COR-L47 (cell line): Measurements from ENCODE around the gene CST1.
A peak's percentile ranks its signal among the peaks of the same experiment; 100 is the strongest.
"Not testable (repeated sequence)": the region's sequence is repeated elsewhere in the genome, so short reads cannot be mapped to it uniquely, and the experiment has no call there.

Experiments
- DNase-seq: peaks from one replicate; lab custom pipeline; 2025; lab: John Stamatoyannopoulos, UW

Gene CST1

GRCh38 chr20:23754731-23755130 lies 4.0 kb upstream of the CST1 start:
- DNase-seq, result no peak

- DNase-seq, result no peak
These were observed 2.9 kb upstream of the CST1 start for GRCh38 chr20:23753589-23753988.

GRCh38 chr20:23753194-23753548 lies 2.4 kb upstream of the CST1 start:
- DNase-seq, result no peak

- DNase-seq, result no peak
These were observed 1.9 kb upstream of the CST1 start for GRCh38 chr20:23752481-23753193.

- no peak for DNase-seq
These were observed 1.3 kb upstream of the CST1 start for GRCh38 chr20:23752019-23752418.

GRCh38 chr20:23749746-23750145 lies 989 bp downstream of the CST1 start:
- DNase-seq, result no peak

GRCh38 chr20:23748975-23749374 lies 1.8 kb downstream of the CST1 start:
- not testable (repeated sequence) for DNase-seq

GRCh38 chr20:23747551-23747950 lies 3.2 kb downstream of the CST1 start:
- peak; percentile 88 for DNase-seq

- DNase-seq, result peak; percentile 84
These were observed 3.6 kb downstream of the CST1 start for GRCh38 chr20:23747092-23747491.

GRCh38 chr20:23746321-23746720 lies 4.4 kb downstream of the CST1 start:
- DNase-seq, result no peak

- no peak for DNase-seq
These were observed 5.5 kb downstream of the CST1 start for GRCh38 chr20:23745247-23745646.

- DNase-seq, result no peak
These were observed 5.9 kb downstream of the CST1 start for GRCh38 chr20:23744817-23745216.

- not testable (repeated sequence) for DNase-seq
These were observed 15.3 kb downstream of the CST1 start for GRCh38 chr20:23735391-23735790.

- not testable (repeated sequence) for DNase-seq
These were observed 15.8 kb downstream of the CST1 start for GRCh38 chr20:23734949-23735348.

GRCh38 chr20:23734440-23734839 lies 16.3 kb downstream of the CST1 start:
- not testable (repeated sequence) for DNase-seq

- DNase-seq, result no peak
These were observed 23.7 kb downstream of the CST1 start for GRCh38 chr20:23727016-23727415.

- DNase-seq, result no peak
These were observed 25.6 kb downstream of the CST1 start for GRCh38 chr20:23725102-23725501.

GRCh38 chr20:23723659-23724307 lies 27.0 kb downstream of the CST1 start:
- peak; percentile 33 for DNase-seq

- not testable (repeated sequence) for DNase-seq
These were observed 27.9 kb downstream of the CST1 start for GRCh38 chr20:23722851-23723250.

GRCh38 chr20:23721962-23722361 lies 28.8 kb downstream of the CST1 start:
- DNase-seq, result no peak

GRCh38 chr20:23719351-23719750 lies 31.4 kb downstream of the CST1 start:
- not testable (repeated sequence) for DNase-seq

- DNase-seq, result not testable (repeated sequence)
These were observed 39.0 kb downstream of the CST1 start for GRCh38 chr20:23711778-23712177.

GRCh38 chr20:23710771-23711170 lies 40.0 kb downstream of the CST1 start:
- no peak for DNase-seq

- no peak for DNase-seq
These were observed 44.8 kb downstream of the CST1 start for GRCh38 chr20:23705895-23706294.
